Trophoblast cell (in vitro differentiated cells and primary cell): ENCODE results near the gene MIB2.
"Not testable (repeated sequence)": the region's sequence is repeated elsewhere in the genome, so short reads cannot be mapped to it uniquely, and the experiment has no call there.

Experiments used
- DNase-seq, 2 donors: peaks; one replicate each; pipeline ENCODE4 v3.0.0-alpha.2; 2016
- H2AFZ ChIP-seq: 2 replicates; pipeline ENCODE4 v1.6.1; 2013; ENCODE audit warnings: low read length, moderate library complexity, mild to moderate bottlenecking; ENCODE audit not compliant: insufficient read depth, poor library complexity
- H2AK5ac ChIP-seq: 2 replicates; pipeline ENCODE4 v1.6.1; 2013; ENCODE audit warnings: mild to moderate bottlenecking, low read length
- H2BK120ac ChIP-seq: 2 replicates; pipeline ENCODE4 v1.6.1; 2013; ENCODE audit warnings: low read length, mild to moderate bottlenecking, moderate library complexity; ENCODE audit not compliant: insufficient read depth, poor library complexity
- H2BK12ac ChIP-seq: 2 replicates; pipeline ENCODE4 v1.6.1; 2013; ENCODE audit warnings: mild to moderate bottlenecking, low read length, moderate library complexity
- H2BK5ac ChIP-seq: 2 replicates; pipeline ENCODE4 v1.6.1; 2013; ENCODE audit warnings: low read length, low read depth, moderate library complexity, mild to moderate bottlenecking; ENCODE audit not compliant: poor library complexity
- H3K14ac ChIP-seq: 2 replicates; pipeline ENCODE4 v1.6.1; 2013; ENCODE audit warnings: mild to moderate bottlenecking, low read length
- H3K18ac ChIP-seq: 2 replicates; pipeline ENCODE4 v1.6.1; 2013; ENCODE audit warnings: mild to moderate bottlenecking, low read length
- H3K23ac ChIP-seq: 2 replicates; pipeline ENCODE4 v1.6.1; 2013; ENCODE audit warnings: low read length
- H3K27ac ChIP-seq: 2 replicates; pipeline ENCODE4 v1.5.1; 2013; ENCODE audit warnings: low read depth, mild to moderate bottlenecking, inconsistent platforms, low read length, moderate library complexity
- H3K27me3 ChIP-seq: 2 replicates; pipeline ENCODE4 v1.6.1; 2013; ENCODE audit warnings: inconsistent platforms, mild to moderate bottlenecking, low read length, moderate library complexity; ENCODE audit not compliant: insufficient read depth
- H3K36me3 ChIP-seq, 2 experiments: 1 replicate in 1 of 2; 2 replicates in 1 of 2; pipeline ENCODE4 v1.6.1; 2013; ENCODE audit warnings: low read length in 2 of 2, mild to moderate bottlenecking in 2 of 2, moderate library complexity in 1 of 2; ENCODE audit not compliant: insufficient read depth in 2 of 2, control insufficient read depth in 1 of 2
- H3K4ac ChIP-seq: 2 replicates; pipeline ENCODE4 v1.6.1; 2013; ENCODE audit warnings: low read depth, mild to moderate bottlenecking, low read length, moderate library complexity
- H3K4me1 ChIP-seq, 2 experiments: 1 replicate in 1 of 2; 2 replicates in 1 of 2; pipeline ENCODE4 v1.6.1; 2013; ENCODE audit warnings: low read length in 2 of 2, mild to moderate bottlenecking in 2 of 2, moderate library complexity in 1 of 2; ENCODE audit not compliant: insufficient read depth in 2 of 2, control insufficient read depth in 1 of 2
- H3K4me2 ChIP-seq: 2 replicates; pipeline ENCODE4 v1.6.1; 2013; ENCODE audit warnings: inconsistent platforms, mild to moderate bottlenecking, low read length, moderate library complexity
- H3K4me3 ChIP-seq: 2 replicates; pipeline ENCODE4 v1.5.1; 2013; ENCODE audit warnings: mild to moderate bottlenecking, low read depth, low read length, inconsistent platforms
- H3K79me1 ChIP-seq: one replicate; pipeline ENCODE4 v1.6.1; 2013; ENCODE audit warnings: low read length
- H3K79me2 ChIP-seq: 2 replicates; pipeline ENCODE4 v1.6.1; 2013; ENCODE audit warnings: low read length, mild to moderate bottlenecking; ENCODE audit not compliant: control insufficient read depth, insufficient read depth, poor library complexity
- H3K9ac ChIP-seq: 2 replicates; pipeline ENCODE4 v1.6.1; 2013; ENCODE audit warnings: mild to moderate bottlenecking, low read length
- H3K9me3 ChIP-seq: 2 replicates; pipeline ENCODE4 v1.6.1; 2013; ENCODE audit warnings: low read depth, mild to moderate bottlenecking, control low read depth, inconsistent platforms, low read length; ENCODE audit not compliant: insufficient read depth
- H4K12ac ChIP-seq: 2 replicates; pipeline ENCODE4 v1.6.1; 2013; ENCODE audit warnings: low read depth, mild to moderate bottlenecking, low read length, moderate library complexity
- H4K8ac ChIP-seq: 2 replicates; pipeline ENCODE4 v1.6.1; 2013; ENCODE audit warnings: low read depth, mild to moderate bottlenecking, low read length, moderate library complexity
- H4K91ac ChIP-seq: one replicate; pipeline ENCODE4 v1.6.1; 2013; ENCODE audit warnings: low read depth, mild to moderate bottlenecking, low read length, moderate library complexity
- WGBS: extraction: QIAGEN DNeasy Blood & Tissue Kit; methylation state at CpG from one replicate; pipeline ENCODE4 v1.1.7; 2013; ENCODE audit warnings: missing lambda C conversion rate; ENCODE audit not compliant: insufficient read length, insufficient coverage; ENCODE audit errors: extremely low coverage; 5-methylcytosine and 5-hydroxymethylcytosine counted together

MIB2 gene

GRCh38 chr1:1630965-1631781 is 15.9 kb downstream of the MIB2 start:
- Histone ChIP-seq H2BK5ac (no peak overlapping the region), H3K14ac (no peak overlapping the region), H2BK12ac (no peak overlapping the region), H3K4me1 (peaks cover 4 to 14% of the 10 kb centered on the region in 2 experiments), H2AK5ac (no peak overlapping the region), H3K27ac (no peak overlapping the region), H3K9me3 (peaks cover 10% of the 10 kb centered on the region), H3K4me2 (peak overlapping the region; percentile 56), H3K23ac (no peak overlapping the region), H4K91ac (peak overlapping the region; percentile 70), H3K36me3 (peaks cover 16 to 22% of the 10 kb centered on the region in 2 experiments), H4K12ac (no peak overlapping the region), H3K4ac (no peak overlapping the region), H3K4me3 (no peak overlapping the region), H3K79me1 (peaks cover 4% of the 10 kb centered on the region), H3K27me3 (peaks cover 26% of the 10 kb centered on the region), H3K9ac (no peak overlapping the region), H3K18ac (no peak overlapping the region), H3K79me2 (no peaks in the 10 kb centered on the region), H2BK120ac (no peak overlapping the region), H4K8ac (no peak overlapping the region), H2AFZ (no peak overlapping the region)
- no peak for DNase-seq
- no CpG with 5 or more reads among the region's 79 CpGs for WGBS

GRCh38 chr1:1631782-1632420 is 16.6 kb downstream of the MIB2 start, which contains the start of gene MMP23B:
TSS of gene MMP23B (plus strand) at chr1:1632173. CDS start at chr1:1632219, 46 bp downstream.
- Histone ChIP-seq H2AFZ (peak within 1 kb of the TSS; percentile 17), H2BK120ac (no peak within 1 kb of the TSS), H4K8ac (peak within 1 kb of the TSS; percentile 62), H2BK12ac (no peak within 1 kb of the TSS), H3K9ac (no peak within 1 kb of the TSS), H3K27me3 (peaks cover 26% of the 10 kb centered on the region), H3K9me3 (peaks cover 10% of the 10 kb centered on the region), H3K4me3 (peak within 1 kb of the TSS; percentile 59), H3K36me3 (peaks cover 20 to 27% of the 10 kb centered on the region in 2 experiments), H2AK5ac (no peak within 1 kb of the TSS), H4K91ac (peak within 1 kb of the TSS; percentile 70), H3K23ac (no peak within 1 kb of the TSS), H3K4me1 (peaks cover 4 to 14% of the 10 kb centered on the region in 2 experiments), H3K79me2 (no peaks in the 10 kb centered on the region), H3K4ac (peak within 1 kb of the TSS; percentile 65), H3K18ac (no peak within 1 kb of the TSS), H2BK5ac (no peak within 1 kb of the TSS), H3K79me1 (peaks cover 4% of the 10 kb centered on the region), H3K27ac (no peak within 1 kb of the TSS), H3K14ac (peak within 1 kb of the TSS; percentile 44), H3K4me2 (peak within 1 kb of the TSS; percentile 56), H4K12ac (no peak within 1 kb of the TSS)
- WGBS: no CpG with 5 or more reads among the region's 48 CpGs
- no peak for DNase-seq

- H3K9ac ChIP-seq, H2BK120ac ChIP-seq: not testable (repeated sequence)
- WGBS: no CpG with 5 or more reads among the region's 35 CpGs
Observed at GRCh38 chr1:1633409-1633808, 18.1 kb downstream of the MIB2 start.

GRCh38 chr1:1634613-1635012 is 19.3 kb downstream of the MIB2 start:
- H4K12ac ChIP-seq, H3K4me2 ChIP-seq, H2BK5ac ChIP-seq, H3K4ac ChIP-seq, H3K79me2 ChIP-seq, DNase-seq, H2BK120ac ChIP-seq, H2BK12ac ChIP-seq, H3K79me1 ChIP-seq, H3K18ac ChIP-seq, H3K27ac ChIP-seq, H3K14ac ChIP-seq, H3K23ac ChIP-seq, H3K9me3 ChIP-seq, H3K4me3 ChIP-seq, H2AFZ ChIP-seq, H4K91ac ChIP-seq, H3K4me1 ChIP-seq, H2AK5ac ChIP-seq, H3K9ac ChIP-seq, H4K8ac ChIP-seq: not testable (repeated sequence)
- Histone ChIP-seq H3K36me3 (peaks cover 22 to 27% of the 10 kb centered on the region in 2 experiments), H3K27me3 (peaks cover 20% of the 10 kb centered on the region)
- WGBS: no CpG with 5 or more reads among the region's 13 CpGs

More at GRCh38 chr1:1633409-1633808, 18.1 kb downstream of the MIB2 start:
- H3K4me1 ChIP-seq: peaks cover 4 to 14% of the 10 kb centered on the region in 2 experiments
- H3K14ac ChIP-seq, H4K91ac ChIP-seq, H3K79me2 ChIP-seq, H3K4me2 ChIP-seq, H2AK5ac ChIP-seq, H3K23ac ChIP-seq, DNase-seq, H4K8ac ChIP-seq, H3K27ac ChIP-seq, H2BK12ac ChIP-seq, H3K79me1 ChIP-seq, H2BK5ac ChIP-seq, H4K12ac ChIP-seq, H3K4me3 ChIP-seq, H2AFZ ChIP-seq, H3K18ac ChIP-seq, H3K4ac ChIP-seq: not testable (repeated sequence)
- peaks cover 20 to 24% of the 10 kb centered on the region in 2 experiments for H3K36me3 ChIP-seq
- peaks cover 26% of the 10 kb centered on the region for H3K27me3 ChIP-seq
- peaks cover 10% of the 10 kb centered on the region for H3K9me3 ChIP-seq
